Endothelial cell of umbilical vein (primary cell): ENCODE results near the gene GNB5. TPM values are rescaled to one million over a fixed set of nuclear protein-coding genes. Genes with fewer than 3 reads are reported as not detected.

Source experiments
- BruUV-seq: library from RNA; stranded (reverse); fragments of 400-500 nt; replicated peaks from 2 replicates; lab custom pipeline; 2021; lab: Mats Ljungman, UMichigan
- CTCF ChIA-PET: fragments of 300-600, 350-600 bp; sonication (Branson Sonifier 250); formaldehyde crosslinking; loops from one replicate; lab custom pipeline; 2021; ENCODE audit warnings: antibody characterized with exemption, inconsistent platforms; lab: Charles Lee
- POLR2A ChIA-PET: fragments of 300-600, 350-600 bp; sonication (Branson Sonifier 250); formaldehyde crosslinking; loops from one replicate; lab custom pipeline; 2021; ENCODE audit warnings: antibody characterized with exemption, inconsistent platforms; lab: Charles Lee
- DNase-seq: peaks from one replicate; pipeline ENCODE4 v3.0.0-alpha.2; 2011; ENCODE audit warnings: low read depth, low spot score
- FAIRE-seq: peaks from 2 replicates; lab custom pipeline; 2011; peaks lifted over from hg19 to GRCh38; lab: Jason Lieb, UNC
- H2AFZ ChIP-seq: 2 replicates; pipeline ENCODE4 v1.6.0; 2012; ENCODE audit warnings: low read depth, low read length, control low read depth, inconsistent platforms
- H3K27ac ChIP-seq: 2 replicates; pipeline ENCODE4 v1.5.1; 2011; ENCODE audit warnings: low read depth, mild to moderate bottlenecking, control low read depth, low read length, moderate library complexity; ENCODE audit not compliant: insufficient read depth
- H3K27me3 ChIP-seq, 2 experiments: 2 replicates each; pipeline versions ENCODE4 v1.6.0 to v1.6.1; 2011; ENCODE audit warnings: low read length in 2 of 2, mixed read lengths in 1 of 2; ENCODE audit not compliant: control insufficient read depth in 2 of 2, insufficient read depth in 2 of 2
- H3K36me3 ChIP-seq, 2 experiments: 2 replicates in 1 of 2; 3 replicates in 1 of 2; pipeline ENCODE4 v1.5.1; 2011; ENCODE audit warnings: low read length in 2 of 2, mild to moderate bottlenecking in 1 of 2, moderate library complexity in 1 of 2; ENCODE audit not compliant: control insufficient read depth in 2 of 2, insufficient read depth in 2 of 2; ENCODE audit errors: extremely low read depth in 1 of 2
- H3K4me1 ChIP-seq: 3 replicates; pipeline ENCODE4 v1.5.1; 2011; ENCODE audit warnings: mild to moderate bottlenecking, low read length; ENCODE audit not compliant: control insufficient read depth, insufficient read depth; ENCODE audit errors: extremely low read depth
- H3K4me2 ChIP-seq: 2 replicates; pipeline ENCODE4 v1.6.1; 2011; ENCODE audit warnings: low read length, control low read depth, mixed read lengths; ENCODE audit not compliant: insufficient read depth
- H3K4me3 ChIP-seq, 3 experiments: fragments of 200-600 bp in 1 of 3; sonication (generic), shearing (Covaris generic) in 1 of 3; replicated peaks in 1 of 3; 2 replicates each; pipeline ENCODE4 v1.5.1; 2011 to 2016; ENCODE audit warnings: control low read depth in 3 of 3, low read length in 3 of 3, mild to moderate bottlenecking in 2 of 3, inconsistent platforms in 1 of 3, low read depth in 1 of 3, moderate library complexity in 1 of 3; ENCODE audit not compliant: insufficient read depth in 1 of 3
- H3K79me2 ChIP-seq: 2 replicates; pipeline ENCODE4 v1.6.0; 2012; ENCODE audit warnings: low read length, inconsistent platforms; ENCODE audit not compliant: control insufficient read depth, insufficient read depth
- H3K9ac ChIP-seq: replicated peaks from 2 replicates; pipeline ENCODE3; 2011; ENCODE audit warnings: low read length, control low read depth; ENCODE audit not compliant: insufficient read depth; ENCODE audit errors: extremely low read depth
- H3K9me1 ChIP-seq: replicated peaks from 3 replicates; pipeline ENCODE4 v1.6.0; 2011; ENCODE audit warnings: mild to moderate bottlenecking, low read length; ENCODE audit not compliant: control insufficient read depth, insufficient read depth; ENCODE audit errors: extremely low read depth
- H3K9me3 ChIP-seq: replicated peaks from 2 replicates; pipeline ENCODE4 v1.5.1; 2012; ENCODE audit warnings: low read length, inconsistent platforms; ENCODE audit not compliant: control insufficient read depth, insufficient read depth
- H4K20me1 ChIP-seq: replicated peaks from 2 replicates; pipeline ENCODE3; 2011; ENCODE audit warnings: mild to moderate bottlenecking, low read length; ENCODE audit not compliant: control insufficient read depth, insufficient read depth; ENCODE audit errors: extremely low read depth
- CTCF ChIP-seq, 2 donors: IDR thresholded peaks; 1 replicate in 1 of 2; 2 replicates in 1 of 2; pipeline ENCODE4 v1.5.1; 2011; ENCODE audit warnings: low read length in 2 of 2, mild to moderate bottlenecking in 2 of 2, moderate library complexity in 2 of 2, control low read depth in 1 of 2, inconsistent platforms in 1 of 2, low read depth in 1 of 2; ENCODE audit not compliant: insufficient read depth in 1 of 2; ENCODE audit errors: extremely low read depth in 1 of 2
- POLR2A ChIP-seq: IDR thresholded peaks from 2 replicates; pipeline ENCODE4 v1.6.1; 2012; ENCODE audit warnings: low read depth, mild to moderate bottlenecking, control low read depth, low read length
- dilution Hi-C: fragments of 300-500 bp; cut with MboI; formaldehyde crosslinking; loops from one replicate; pipeline ENCODE4 v1.15.0; 2019; ENCODE audit warnings: low sequenced_read_pairs; ENCODE audit not compliant: extremely low pct_ligation_motif_present
- intact Hi-C: fragments of 100-400 bp; cut with micrococcal nuclease; formaldehyde crosslinking; loops from one replicate; pipeline ENCODE4 v1.10.0; 2022
- polyA plus RNA-seq, 4 experiments: library from polyadenylated mRNA; depleted of rRNA in 3 of 4; stranded (reverse) in 3 of 4; unstranded in 1 of 4; fragments of >200 nt; gene quantifications; 2 replicates each; pipeline versions ENCODE4 v1.2.1 to v1.2.3, GENCODE V29; 2011 to 2012; ENCODE audit warnings: missing spikeins in 1 of 4
- total RNA-seq: library from RNA; stranded (reverse); gene quantifications from 2 replicates; pipeline ENCODE4 v1.2.3, GENCODE V29; 2021

GNB5 gene
- total and polyA plus RNA-seq, 2 donors (not counting 3 experiments of a cell fraction or from before 2014, with no cell fraction given): 15.6 to 16.8 TPM

GRCh38 chr15:52140646-52141045 is 50.5 kb downstream of the GNB5 start:
- BruUV-seq: no TSS peak
- no peak overlapping the region for H2AFZ ChIP-seq

More at GRCh38 chr15:52140646-52141045, 50.5 kb downstream of the GNB5 start:
- H3K79me2 ChIP-seq: no peaks in the 10 kb centered on the region
- dilution Hi-C loops: no loop called here
- ChIA-PET CTCF (interaction anchor here (0.7 to 5.0 kb wide), 12 partner anchors 9 to 169 kb away, joined by 3 to 102 read pairs (median 4); partner anchors contain the start of gene LEO1), POLR2A (no interaction called here)
- intact Hi-C loops: loop anchor here (1.0 to 2.0 kb wide), 4 partner anchors 37 to 120 kb away; no protein-coding TSS in a partner anchor
- FAIRE-seq (no peak), DNase-seq (no peak)
- peaks cover 6% of the 10 kb centered on the region for H3K4me1 ChIP-seq
- no peaks in the 10 kb centered on the region for H3K9me3 ChIP-seq
- no peaks in the 10 kb centered on the region for H4K20me1 ChIP-seq
- no peak overlapping the region for H3K4me3 ChIP-seq
- no peak overlapping the region for H3K27ac ChIP-seq
- H3K27me3 ChIP-seq: no peaks in the 10 kb centered on the region
- no peaks in the 10 kb centered on the region for H3K9me1 ChIP-seq
- H3K36me3 ChIP-seq: no peaks in the 10 kb centered on the region
- no peak overlapping the region for H3K4me2 ChIP-seq
- TF ChIP-seq POLR2A (no peak), CTCF (IDR thresholded peaks at IDR 0.05; ENCODE audit: extremely low read depth in 1 of 2, insufficient read depth in 1 of 2, low read depth in 1 of 2, low read length in 2 of 2) (no peak)
- H3K9ac ChIP-seq: no peak overlapping the region
